GM08714 (cell line): ENCODE data around the gene FERMT3.

Experiments
- H3K4me3 ChIP-seq: fragments of 200-500 bp; sonication (Bioruptor generic); 2 replicates; pipeline ENCODE4 v1.5.1; 2014; ENCODE audit warnings: mild to moderate bottlenecking, low read length, inconsistent platforms
- ZNF274 ChIP-seq: IDR thresholded peaks from 2 replicates; pipeline ENCODE4 v1.6.1; 2012; ENCODE audit warnings: mild to moderate bottlenecking, low read depth, low read length

Gene FERMT3

GRCh38 chr11:64241491-64242374 is 35.2 kb downstream of the FERMT3 start:
- no peak for TF ChIP-seq ZNF274
- peak overlapping the region; percentile 78 for H3K4me3 ChIP-seq

- TF ChIP-seq ZNF274: no peak
- H3K4me3 ChIP-seq: no peak overlapping the region
Measured at GRCh38 chr11:64243236-64243854, 36.8 kb downstream of the FERMT3 start.

- TF ChIP-seq ZNF274: no peak
- H3K4me3 ChIP-seq: no peak overlapping the region
Measured at GRCh38 chr11:64244107-64244506, 37.6 kb downstream of the FERMT3 start.

- H3K4me3 ChIP-seq: peak overlapping the region; percentile 72; the same call in 1 of the 2 replicates
- TF ChIP-seq ZNF274: no peak
Measured at GRCh38 chr11:64244966-64245365, 38.4 kb downstream of the FERMT3 start.

GRCh38 chr11:64245401-64245796 is 38.9 kb downstream of the FERMT3 start:
- no peak for TF ChIP-seq ZNF274
- H3K4me3 ChIP-seq: peak overlapping the region; percentile 72; the same call in 1 of the 2 replicates

DNA sequence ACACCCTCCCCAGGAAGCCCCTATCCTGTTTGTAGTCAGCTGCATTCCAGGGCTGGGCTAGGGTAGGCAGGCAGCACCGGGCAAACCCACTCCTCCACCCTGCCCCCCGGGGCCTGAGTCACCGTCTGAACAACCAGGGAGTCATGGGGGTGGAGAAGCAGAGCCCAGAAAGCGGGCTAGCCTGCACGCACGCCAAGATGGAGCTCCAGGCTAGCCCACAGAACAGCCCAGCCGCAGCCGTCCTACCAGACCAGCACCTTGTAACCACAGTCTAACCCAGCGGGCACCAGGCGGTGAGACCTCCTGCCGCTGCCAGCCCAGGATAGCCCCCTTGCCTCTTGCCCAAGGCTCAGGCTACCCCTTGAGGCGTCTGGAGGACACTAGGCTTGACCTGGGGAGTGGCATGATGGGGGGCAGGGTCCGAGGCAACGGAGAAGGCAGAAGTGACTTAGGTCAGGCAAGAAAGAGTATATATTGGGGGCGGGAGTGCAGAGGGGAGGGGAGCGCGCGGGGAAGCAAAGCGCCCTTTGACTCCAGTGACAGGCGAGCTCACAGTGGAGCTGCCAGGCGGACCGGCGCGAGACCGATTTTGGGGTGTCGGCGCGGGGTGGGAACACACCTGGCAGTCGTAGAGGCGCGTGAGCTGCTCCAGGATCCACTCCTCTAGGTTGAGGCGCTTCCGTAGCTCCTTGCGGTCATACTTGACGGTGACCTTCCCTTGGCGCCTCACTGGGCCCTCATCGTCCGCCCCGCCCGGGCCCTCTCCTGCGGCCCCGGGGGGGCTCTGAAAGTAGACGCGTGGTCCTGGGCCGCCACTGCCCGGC is 39.5 kb downstream of the FERMT3 start:
- H3K4me3 ChIP-seq: peak overlapping the region; percentile 72
- TF ChIP-seq ZNF274: no peak

- H3K4me3 ChIP-seq: peak overlapping the region; percentile 72; the same call in 1 of the 2 replicates
Measured at GRCh38 chr11:64246621-64246870, 40.0 kb downstream of the FERMT3 start.

DNA sequence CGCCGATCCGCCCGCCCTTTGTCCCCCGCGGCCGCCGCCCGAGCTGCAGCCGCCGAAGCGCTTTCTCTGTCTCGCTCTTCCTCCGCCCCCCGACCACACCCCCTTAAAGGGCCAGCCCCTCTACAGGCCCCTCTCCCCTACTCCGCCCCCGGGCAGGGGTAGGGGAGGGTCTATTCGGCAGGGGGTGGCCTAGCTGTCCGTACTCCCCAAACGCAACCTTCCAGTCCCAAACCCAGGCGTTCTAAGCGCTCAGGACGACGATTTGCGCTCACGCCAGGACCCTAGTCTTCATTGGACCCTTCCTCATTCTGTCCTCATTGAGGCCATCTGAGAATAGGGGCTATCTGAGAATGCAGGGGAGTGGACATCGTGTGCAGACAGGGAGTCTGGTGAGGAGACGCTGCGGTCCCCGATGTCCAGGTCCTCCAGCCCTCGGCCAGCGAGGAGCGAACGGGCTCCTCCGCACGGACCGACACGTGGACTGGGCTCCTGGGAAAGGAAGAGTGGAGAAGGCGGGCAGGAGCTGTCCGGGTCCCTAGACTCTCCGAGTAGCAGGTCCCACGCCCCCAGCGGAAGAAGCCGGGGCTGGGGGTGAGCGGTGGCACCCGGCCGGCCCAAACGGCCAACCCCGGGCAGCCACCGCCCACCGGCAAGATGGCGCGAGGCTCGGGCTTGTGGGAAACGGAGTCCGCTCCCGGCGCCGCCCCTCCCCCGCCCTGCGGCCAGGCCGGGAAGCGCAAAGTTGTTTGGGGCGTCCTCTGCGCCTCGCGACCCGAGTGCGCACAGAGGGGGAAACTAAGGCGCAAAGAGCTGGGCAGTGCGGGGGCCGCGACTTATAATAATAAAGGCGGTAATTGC is 40.6 kb downstream of the FERMT3 start, which contains the start of gene PPP1R14B:
Gene PPP1R14B (minus strand): TSS at position 73 of the 858 bp plus-strand sequence. CDS start 270 bp downstream, outside the sequence.
- peak within 1 kb of the TSS; percentile 72 for H3K4me3 ChIP-seq
- TF ChIP-seq ZNF274: no peak

- no peak for TF ChIP-seq ZNF274
Measured at GRCh38 chr11:64247729-64248531, 41.4 kb downstream of the FERMT3 start.

GRCh38 chr11:64248578-64248977 is 42.1 kb downstream of the FERMT3 start:
- no peak overlapping the region for H3K4me3 ChIP-seq
- no peak for TF ChIP-seq ZNF274

More at GRCh38 chr11:64247729-64248531, 41.4 kb downstream of the FERMT3 start:
- no peak overlapping the region for H3K4me3 ChIP-seq

GRCh38 chr11:64249038-64249437 is 42.5 kb downstream of the FERMT3 start:
- TF ChIP-seq ZNF274: no peak
- H3K4me3 ChIP-seq: no peak overlapping the region

- TF ChIP-seq ZNF274: no peak
- no peak overlapping the region for H3K4me3 ChIP-seq
Measured at GRCh38 chr11:64249563-64250414, 43.3 kb downstream of the FERMT3 start.
